GM18867 (cell line): ENCODE measurements around the gene DNAJB13.

ENCODE experiments used
- ATAC-seq: cut with Tn5 transposase; IDR thresholded peaks from one replicate; pipeline ENCODE4 v1.9.1; 2021; ENCODE audit warnings: mild to moderate bottlenecking, moderate library complexity; ENCODE audit not compliant: unreplicated experiment

The DNAJB13 gene

DNA sequence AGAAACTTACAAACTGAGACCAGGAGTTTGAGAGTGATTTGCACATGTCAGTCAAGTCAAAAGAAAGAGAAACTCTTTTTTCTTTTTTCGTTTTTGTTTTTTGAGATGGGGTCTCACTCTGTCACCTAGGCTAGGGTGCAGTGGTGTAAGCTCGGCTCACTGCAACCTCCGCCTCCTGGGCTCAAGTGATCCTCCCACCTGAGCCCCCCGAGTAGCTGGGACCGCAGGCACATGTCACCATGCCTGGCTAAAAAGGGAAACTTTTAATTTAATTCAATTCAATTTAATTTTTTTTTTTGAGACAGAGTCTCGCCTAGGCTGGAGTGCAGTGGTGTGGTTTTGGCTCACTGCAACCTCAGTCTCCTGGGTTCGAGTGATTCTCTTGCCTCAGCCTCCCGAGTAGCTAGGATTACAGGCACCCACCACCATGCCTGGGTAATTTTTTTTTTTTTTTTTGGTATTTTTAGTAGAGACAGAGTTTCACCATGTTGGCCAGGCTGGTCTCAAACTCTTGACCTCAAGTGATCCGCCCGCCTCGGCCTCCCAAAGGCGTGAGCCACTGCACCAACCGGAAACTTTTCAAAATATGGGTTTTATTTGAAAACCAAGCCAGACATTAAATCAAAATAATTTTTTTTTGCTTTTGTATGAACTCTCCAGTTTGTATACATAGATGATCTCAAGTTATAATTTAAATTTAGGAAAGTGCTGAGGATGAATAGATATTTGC, 48.2 kb downstream of the DNAJB13 start:
- ATAC-seq = no peak

DNA sequence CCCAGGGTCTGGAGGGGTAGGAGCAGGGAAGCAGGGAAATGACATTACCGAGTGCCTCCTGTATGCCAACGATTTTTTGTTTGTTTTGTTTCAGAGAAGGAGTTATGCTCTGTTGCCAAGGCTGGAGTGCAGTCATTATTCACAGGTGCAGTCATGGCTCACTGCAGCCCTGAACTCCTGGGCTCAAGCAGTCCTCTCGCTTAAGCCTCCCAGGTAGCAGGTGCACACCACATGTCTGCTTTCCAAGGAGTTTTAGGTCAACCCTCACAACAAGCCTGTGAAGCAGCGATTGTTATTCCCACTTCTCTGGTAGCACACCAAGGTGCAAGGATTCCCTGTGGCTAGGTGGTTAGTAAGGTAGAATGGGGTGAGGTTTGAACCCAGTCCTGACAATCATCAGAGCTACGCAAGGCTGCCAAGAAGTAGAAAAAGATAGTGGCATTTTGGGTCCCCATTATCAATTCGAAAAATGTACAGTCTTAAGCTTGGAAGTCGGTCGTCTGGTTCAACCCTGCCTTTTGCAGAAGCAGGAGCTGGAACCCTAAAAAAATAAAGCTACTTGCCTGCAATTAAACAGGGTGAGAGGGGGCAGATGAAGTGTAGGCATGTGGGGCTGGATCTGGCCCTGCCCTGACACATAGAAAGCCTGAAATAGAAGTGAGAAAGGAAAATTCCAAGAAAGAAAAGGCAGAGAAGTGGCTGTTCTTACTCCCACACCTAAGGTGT, 48.9 kb downstream of the DNAJB13 start:
- no peak for ATAC-seq

- ATAC-seq = no peak
Observed at GRCh38 chr11:74000307-74001133, 49.7 kb downstream of the DNAJB13 start.

- no peak for ATAC-seq
Observed at GRCh38 chr11:74001822-74002286, 51.0 kb downstream of the DNAJB13 start.

DNA sequence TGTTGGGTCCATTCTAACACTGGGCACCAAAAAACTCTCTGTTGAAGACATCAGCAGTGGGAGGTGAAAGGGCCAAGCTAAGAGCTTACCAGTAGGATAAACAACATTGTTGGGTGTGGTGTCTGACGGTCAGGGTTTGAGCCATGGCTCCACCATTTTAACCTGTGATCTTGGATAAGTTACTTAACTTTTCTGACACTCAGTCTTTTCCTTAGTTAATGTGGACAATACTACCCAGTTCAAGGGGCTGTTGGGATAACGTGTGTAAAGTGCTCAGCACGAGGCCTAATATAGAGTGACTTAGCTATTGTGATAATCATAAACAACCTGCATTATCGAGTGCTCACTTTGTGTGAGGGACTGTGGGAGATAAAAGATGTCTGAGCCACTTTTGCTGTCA, 52.0 kb downstream of the DNAJB13 start:
- no peak for ATAC-seq

DNA sequence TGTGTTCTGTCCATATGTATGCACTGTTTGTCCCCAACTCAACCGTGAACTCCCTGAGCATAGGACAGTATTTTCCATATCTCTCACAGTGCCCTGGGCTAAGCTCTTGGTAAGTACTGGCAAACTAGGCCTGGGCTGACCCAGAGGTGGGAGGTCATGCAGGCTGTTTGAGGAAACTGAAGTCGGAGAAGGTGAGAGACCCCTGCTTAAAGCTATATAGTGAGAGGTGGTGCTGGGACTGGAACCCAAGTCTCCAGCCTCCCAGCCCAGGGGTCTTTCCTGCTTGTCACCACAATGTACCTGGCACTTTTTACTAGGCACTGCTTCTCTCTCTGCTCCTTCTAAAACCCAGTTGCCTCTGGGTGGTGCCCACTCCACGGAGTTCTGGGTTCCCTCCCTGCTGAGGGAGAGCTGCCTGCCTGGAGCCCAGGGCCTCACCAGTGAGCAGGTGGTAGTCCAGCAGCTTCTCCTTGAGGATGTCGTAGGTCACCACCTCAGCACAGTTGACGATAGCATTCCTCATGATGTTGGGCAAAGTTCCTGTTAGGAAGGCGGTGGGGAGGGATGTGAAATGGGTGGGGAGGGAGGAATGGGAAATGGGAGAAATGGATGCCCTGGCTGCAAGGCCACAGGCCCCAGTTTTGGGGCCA, 53.3 kb downstream of the DNAJB13 start:
- ATAC-seq = no peak

- no peak for ATAC-seq
Observed at GRCh38 chr11:74004759-74005615, 54.2 kb downstream of the DNAJB13 start.

GRCh38 chr11:74005721-74006517, 55.1 kb downstream of the DNAJB13 start:
- ATAC-seq = no peak

- no peak for ATAC-seq
Observed at GRCh38 chr11:74006743-74007304, 56.0 kb downstream of the DNAJB13 start.

GRCh38 chr11:74007691-74008372, 57.0 kb downstream of the DNAJB13 start:
- no peak for ATAC-seq

DNA sequence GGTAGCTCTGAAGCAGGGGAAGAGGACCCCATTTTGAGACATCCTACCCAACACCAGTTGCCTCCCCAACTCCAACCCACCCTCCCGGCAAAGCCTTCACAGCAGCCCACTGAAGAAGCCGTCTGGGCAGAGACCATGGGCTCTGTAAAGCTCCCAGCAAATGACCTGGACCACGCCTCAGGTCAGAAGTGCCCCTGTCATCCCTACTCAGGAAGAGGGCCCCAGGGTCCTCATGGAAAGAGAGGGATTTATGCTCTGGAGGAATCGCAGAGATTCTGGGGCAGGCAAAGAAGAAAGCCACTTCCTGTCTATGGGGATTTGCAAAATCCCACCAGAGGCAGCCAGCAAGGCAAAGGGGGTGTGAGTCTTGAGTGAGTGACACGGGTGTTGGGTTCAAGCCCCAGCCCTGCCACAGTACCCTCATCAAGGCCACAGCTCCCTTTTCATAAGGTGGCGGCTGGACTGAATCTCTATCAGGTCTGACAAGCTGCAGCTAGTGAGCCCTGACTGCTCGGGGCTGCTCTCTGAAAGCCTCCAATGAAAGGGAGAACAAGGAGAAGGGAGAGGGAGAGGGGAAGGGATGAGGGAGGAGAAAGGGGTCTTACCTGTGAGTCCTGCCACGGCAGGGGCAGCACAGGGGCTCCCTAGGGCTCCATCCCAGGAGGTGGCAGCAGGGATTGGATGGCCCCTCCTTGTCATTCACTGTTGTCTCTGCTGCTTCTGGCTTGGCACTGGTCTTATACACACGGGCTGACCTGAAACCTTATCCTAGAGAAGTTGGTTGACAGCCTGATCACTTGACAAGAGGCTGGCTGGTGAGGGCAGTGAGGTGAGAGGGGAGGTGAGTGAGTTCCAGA, 57.8 kb downstream of the DNAJB13 start, which contains the start of gene UCP3:
Gene UCP3 (minus strand): TSS at position 713 of the 857 bp plus-strand sequence. CDS start 2,043 bp downstream, outside the sequence.
- ATAC-seq = no peak

GRCh38 chr11:74009230-74009547, 58.4 kb downstream of the DNAJB13 start:
- ATAC-seq = no peak

DNA sequence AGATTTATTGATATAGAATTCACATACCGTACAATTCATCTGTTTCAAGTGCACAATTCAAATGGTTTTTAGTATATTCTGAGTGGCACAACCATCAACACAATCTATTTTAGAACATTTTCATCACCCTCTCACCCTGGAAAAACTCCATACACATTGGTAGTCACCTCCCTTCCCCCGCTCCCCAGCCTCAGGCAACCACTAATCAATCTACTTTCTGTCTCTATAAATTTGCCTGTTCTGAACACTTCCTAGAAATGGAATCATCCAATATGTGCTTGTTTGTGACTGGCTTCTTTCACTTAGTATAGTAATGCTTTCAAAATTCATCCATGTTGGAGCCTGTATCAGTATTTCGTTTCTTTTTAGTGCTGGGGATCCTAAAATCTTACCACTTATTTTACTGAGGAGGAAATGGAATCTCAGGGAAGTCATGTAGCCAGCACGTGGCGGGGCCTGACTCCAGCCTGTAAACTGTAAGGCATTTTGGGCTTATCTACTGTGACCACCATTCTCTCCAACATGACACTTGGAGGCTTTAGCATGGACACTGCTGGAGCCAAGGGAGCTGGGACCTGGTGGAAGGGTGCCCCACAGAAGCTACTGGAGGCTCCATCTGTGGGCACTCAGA, 59.0 kb downstream of the DNAJB13 start:
- no peak for ATAC-seq

DNA sequence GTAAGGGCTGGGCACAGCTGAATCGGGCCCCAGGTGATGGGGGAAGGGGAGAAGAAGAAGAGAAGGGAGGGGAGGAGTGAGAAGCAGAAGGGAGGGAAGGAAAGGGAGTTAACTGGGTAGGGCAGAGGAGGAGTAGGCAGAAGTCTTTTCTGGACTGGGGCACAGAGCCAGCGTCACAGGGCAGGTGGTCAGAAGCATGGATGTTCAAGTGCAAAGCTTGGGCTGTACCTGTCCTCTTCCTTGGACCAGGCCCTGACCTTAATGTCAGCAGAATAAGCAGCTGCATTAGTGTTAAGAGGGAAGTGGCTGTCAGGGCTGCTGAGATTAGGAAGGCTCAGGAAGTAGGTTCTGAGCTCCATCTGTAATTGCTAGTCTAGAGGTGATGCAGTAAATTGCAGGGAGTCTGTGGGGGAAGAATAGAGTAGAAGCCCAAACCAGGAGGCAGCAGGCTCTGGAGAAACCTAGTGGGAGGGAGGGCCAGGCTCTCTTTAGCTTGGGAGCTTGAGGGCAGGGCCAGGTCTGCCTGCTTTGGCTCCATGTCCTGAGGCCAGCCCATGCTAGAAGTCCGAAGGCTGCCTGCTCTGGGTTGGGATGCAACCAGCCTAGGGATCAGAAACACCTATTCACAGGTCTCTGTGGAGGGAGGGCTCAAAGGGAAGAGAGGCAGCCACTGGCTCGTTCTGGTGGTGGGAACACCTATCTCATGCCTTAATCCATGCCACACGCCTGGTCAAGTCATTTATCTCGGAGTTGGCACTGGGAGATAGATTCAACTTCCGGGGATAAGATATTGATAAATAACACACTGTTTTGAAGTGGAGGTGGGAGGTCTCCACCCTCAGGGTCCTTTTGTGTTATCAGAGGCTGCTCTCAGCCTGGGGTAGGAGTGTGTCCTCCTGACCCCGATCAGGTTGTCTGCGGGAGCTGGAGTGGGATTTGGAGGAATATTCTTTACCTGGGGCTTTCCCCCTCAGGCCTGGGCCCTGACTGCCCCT, 59.8 kb downstream of the DNAJB13 start:
- ATAC-seq = no peak

DNA sequence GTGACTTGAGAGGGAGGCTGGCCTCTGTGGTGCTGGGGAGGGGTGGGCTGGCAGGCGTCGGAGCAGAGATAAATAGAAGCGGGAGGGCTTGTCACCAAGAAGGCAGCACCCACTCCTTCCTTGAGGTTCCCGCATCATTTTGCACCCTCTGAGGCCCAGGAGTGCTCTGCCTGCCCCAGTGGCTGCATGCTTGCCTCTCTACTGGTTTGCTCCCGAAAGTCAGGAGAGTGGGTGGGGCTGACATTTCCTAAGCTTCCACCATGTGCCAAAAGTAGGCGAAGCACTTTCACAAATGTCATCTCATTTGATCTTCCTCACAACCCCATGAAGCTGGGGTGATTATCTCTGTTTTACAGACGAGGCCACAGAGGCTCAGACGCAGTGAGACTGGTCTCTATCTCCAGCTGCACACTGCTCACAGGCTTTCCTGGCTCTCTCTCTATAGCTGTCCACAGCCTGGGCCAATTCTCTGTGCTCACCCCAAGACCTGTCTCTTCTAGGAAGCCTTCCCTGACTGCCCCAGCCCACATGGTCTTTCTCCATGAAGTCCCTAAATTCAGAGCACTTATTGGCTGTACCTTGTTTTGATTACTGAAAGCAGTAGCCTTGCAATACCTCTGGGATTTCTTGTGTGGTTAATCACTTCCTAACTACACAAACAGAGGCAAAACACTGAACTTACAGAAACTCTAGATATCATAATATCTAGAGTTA, 60.7 kb downstream of the DNAJB13 start:
- peak; percentile 79 for ATAC-seq
